RKO (cell line): ENCODE data around the gene FAM168A.

Experiments
- DNase-seq: peaks from one replicate; pipeline ENCODE4 v3.0.0-alpha.2; 2016; ENCODE audit warnings: low spot score

The FAM168A gene

DNA sequence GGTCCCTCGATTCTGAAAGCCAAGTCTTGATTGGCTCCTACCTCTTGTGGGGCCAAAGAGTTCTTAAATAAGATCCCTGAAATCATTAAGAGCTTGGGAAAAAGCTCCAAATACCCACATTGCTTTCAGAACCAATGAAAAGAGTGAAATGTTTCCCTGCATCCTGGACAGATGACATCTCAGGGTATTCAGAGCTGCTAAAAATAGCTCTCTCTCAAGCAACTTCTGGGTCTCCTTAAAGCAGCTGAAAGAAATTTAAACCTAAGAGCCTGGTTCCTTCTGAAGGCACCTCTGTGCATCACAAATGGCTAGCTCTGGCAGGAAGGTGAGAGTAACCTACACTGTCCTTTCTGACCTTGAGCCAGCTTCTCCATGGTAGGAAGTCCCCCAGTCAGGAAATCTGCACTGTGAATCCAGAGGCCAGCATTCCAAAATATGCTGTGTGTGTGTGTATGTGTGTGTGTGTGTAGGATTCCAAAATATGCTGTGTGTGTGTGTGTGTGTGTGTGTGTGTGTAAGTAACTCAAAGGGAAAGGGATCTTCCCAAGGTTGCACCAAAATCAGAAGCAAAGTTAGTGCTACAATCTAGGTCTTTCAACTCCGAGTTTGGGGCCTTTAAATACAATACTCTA, 171.6 kb downstream of the FAM168A start:
- no peak for DNase-seq

DNA sequence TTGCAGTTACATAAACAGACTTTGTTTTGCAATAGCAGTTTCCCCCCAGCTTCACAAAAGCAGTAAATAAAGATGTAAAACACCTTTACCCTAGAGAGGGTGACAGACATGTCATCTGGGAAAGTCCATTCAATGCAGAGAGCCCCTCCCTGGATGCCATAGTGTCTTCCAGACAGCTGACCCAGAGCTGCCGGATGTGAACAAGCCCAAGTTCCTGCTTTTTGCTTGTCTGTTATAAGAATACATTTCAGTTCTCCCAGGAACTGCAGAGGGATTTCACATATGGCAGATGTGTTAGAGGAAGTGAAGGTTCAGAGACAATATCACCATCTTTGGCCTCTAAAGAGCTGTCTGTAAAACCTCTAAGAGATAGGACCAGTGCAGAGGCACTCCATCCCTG, 172.8 kb downstream of the FAM168A start:
- DNase-seq: no peak

DNA sequence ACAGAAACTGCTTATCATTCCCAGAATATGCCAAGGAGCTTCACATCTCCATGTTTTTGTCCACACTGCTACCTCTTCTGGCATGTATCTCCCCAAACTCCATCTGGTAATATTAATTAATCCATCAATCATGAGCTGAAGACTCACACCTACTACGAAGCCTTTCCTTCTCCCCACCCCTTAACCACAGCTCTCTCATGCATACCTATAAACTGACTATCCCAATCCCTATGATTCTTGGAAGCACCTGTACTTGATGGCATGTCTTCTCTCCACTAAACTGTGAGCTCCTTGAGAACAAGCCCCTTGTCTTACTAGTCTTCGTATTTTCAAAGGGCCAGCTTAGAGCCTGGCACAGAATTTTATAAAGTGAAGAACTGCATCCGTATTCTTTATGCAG, 174.4 kb downstream of the FAM168A start:
- no peak for DNase-seq

DNA sequence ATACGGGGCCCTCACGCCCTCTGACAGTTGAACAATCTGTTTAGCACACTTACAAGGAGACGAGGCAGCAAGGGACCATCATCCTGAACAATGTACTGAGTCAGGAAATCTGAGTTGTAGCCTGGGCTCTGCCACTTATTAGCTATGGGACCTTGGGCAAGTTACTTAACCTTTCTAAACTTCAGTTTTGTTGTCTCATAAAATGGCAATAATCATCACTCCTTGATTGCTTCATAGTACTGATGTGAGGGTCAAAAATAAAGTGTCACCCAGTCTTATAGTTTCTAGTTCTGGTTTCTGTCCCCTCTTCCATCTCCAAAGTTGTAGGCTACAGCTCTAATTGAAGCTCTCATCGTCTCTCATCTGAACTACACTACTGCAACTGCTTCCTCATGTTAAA, 175.0 kb downstream of the FAM168A start:
- no peak for DNase-seq

DNA sequence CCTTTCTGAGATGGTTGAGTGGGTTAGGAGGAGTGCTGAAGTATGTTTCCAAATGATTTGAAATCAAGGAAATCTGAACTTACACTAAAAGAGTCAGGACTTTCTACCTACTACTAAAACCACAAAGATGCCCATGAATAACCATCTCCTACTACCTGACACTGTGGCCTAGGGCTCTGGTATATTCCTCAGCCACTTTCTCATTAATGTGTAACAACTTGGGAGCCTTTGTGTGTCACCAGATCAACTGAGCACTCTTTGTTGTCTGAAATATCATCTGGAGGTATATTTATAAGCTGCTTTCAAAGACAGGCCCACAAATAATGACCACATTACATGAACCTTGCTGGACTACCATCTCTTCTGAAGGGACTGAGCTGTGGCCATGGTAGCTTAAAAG, 177.8 kb downstream of the FAM168A start:
- DNase-seq: no peak

DNA sequence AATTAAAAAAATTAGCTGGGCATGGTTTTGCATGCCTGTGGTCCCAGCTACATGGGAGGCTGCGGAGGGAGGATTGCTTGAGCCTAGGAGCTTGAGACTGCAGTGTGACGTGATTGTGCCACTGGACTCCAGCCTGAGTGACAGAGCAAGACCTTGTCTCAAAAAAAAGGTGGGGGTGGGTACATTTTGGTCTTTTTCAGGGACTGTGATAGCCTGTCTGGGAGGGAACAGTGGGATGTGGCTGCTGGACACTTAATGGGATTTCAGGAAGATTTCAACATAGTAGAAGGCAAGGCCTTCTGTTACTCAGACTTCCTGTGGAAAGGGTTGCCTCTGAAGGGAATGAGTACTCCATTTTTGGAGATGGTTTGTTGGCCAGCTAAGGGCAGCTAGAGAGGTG, 181.1 kb downstream of the FAM168A start:
- DNase-seq: no peak

DNA sequence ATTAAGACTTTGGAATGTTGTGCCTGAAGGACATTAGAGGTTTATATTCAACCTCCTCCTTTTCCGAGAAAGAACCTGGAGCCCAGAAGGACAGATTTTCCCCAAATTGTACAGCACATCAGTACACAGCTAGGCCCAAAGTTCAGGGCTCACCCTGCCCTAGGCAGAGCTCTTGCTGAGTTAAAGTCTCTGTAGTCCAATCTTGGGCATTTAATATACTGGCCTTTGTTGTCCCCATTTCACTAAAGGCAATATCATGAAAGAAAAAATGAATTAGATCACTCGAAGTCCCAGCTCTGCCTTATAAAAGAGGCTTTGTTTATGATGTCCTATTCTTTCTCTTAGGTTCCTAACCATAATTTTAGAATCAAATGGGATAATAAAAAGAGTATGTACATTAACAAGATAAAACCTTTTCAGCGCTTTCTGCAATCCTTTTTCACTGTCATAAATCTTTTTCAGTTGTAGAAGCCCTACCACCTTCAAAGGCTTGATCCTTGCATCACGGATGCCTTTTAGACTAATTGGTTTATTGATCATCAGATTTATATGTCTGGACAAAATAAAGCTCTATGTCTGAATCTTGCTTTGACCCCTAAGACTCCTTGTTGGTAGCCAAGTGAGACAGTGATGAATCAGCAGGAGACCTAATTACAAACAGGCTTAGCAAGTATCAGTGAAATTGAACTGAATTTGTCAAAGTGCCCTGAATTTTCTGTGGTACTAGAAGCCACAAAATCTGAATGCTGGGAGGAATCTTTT, 181.9 kb downstream of the FAM168A start:
- DNase-seq: no peak

DNA sequence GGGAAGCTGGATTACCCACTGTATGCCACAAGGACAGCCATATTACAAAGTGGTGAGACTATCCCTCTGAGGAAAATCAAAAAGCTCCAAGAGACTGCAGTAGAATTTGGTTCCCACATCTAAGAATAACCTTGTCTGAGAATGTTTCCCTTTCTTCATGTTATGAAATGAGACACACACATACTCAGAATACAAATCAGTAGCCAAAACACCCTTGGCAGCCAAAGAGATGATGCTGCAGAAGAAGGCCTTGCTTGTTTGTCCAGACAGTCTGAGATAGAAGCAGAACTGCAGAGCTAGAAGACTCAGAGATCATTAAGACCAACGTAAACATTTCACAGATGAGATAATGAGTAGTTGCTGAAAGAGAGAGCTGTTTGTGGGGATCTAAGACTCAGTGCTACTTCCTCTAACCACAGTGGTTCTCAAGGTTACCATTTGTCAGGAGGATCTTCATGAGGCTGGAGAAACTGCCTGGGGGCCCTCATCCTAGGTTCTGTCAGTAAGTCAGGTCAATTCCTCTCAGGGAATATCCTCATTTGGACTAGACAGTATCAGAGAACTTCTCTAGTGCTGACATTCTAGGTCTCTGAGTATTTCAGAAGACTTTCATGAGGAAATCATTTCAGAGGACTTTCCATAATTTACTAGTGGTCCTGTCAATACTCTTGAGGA, 182.8 kb downstream of the FAM168A start:
- no peak for DNase-seq

DNA sequence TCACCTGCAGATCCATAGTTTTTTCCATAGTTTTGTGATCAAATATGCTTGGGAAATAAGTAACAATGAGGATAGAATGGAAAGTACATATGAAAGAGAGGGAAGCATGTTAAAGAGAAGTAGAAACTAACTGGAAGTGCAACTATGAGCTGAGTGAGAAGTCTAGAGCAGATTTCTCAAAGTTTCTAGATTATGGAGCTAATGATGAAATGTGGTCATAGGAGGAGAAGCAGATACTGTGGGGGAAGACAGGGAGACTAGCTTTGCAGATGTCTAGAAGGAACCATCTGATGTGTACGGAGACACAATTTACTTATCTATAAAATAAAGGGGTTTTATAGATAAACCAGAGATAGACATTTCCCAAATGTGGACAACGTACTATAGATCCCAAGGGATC, 184.7 kb downstream of the FAM168A start:
- no peak for DNase-seq

DNA sequence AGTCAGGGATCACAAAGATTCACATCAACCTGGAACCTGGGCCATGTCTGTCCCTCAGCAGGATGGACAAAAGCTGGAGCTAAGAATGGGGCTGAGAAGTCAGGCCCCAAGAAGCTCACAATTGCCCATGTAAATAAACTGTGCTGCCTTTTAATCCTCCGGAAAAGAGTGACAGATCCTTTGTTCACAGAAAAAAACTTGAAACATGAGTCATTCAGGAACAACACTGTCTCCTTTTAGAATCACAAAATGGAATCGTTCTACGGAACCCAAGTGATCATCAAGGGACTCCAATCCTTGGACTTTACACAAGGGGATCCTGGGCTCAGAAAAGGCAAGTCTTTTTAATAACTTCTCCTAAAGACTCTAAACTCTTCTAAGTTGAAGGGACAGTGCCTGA, 185.6 kb downstream of the FAM168A start:
- no peak for DNase-seq

DNA sequence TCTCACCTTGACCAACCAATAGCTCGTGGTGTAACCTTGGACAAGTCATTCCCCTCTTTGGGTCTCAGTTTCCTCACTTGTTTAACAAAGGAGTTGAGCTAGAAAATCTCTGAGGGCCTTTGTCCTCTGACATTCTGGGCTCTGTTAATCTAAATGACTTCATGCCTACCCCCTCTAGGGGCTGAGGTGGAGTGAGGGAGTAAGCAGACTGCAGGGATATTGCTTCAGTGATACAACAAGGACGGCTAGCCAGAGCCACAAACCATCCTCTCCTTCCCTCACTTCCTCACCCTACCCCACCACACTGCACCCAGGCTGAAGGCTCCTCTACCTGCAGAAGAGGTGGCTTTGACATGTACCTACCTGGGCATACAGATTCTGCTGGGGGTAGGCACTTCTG, 186.9 kb downstream of the FAM168A start:
- DNase-seq: no peak

DNA sequence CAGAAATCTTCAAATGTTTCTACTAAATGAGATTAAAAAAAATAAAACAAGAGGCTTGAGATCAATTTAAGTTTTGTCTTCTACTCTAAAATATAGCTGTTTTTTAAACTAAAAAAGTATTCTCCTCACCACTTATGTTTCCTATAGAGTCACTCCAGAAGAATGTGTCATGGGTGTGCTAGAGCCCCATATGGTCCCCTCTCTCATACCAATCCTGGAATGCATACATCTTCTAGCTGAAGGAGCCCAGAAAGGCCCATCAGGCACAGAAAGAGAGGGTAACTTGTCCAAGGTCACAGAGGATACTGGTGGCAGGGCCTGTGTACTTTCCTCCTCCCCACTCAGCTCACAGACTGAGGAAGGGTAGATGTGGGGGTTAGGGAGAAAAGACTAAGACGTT, 187.3 kb downstream of the FAM168A start:
- no peak for DNase-seq

DNA sequence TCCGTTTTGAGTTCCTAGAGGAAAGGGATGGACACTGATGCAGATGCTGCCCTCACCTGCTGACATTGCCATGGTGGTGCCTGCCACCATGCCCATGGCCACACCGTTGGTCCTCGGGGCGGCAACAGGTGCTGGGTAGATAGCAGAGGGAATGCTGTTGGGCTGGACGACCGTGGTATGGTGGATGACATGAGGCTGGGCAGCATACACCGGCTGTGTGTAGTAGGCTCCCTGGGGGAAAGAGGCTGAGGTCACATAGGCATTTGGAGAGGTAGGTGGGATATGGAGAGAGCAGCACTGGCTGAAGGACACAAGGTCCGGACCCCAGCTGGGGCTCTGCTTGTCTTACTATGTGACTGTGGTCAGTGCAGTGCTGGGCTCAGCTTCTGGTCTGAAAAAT, 188.5 kb downstream of the FAM168A start:
- DNase-seq: no peak

DNA sequence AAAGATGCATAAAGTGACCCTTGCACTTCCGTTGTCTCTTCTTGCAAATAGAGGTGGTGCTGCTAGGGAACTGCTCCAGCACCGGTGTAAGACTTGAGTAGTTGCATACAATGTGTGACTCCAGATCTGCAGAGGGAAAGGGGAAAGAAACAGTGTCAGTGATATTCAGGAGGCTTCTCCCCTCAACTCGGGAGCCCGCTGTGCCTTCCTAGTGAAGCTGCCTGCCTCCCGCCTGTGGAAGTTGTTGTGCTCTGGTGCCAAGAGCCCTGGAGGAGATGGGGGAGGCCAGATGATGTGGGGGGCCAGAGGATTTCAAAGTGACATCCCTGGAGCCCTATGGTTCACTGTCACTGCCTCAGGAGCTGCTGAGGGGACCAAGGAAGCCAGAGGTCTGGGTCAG, 191.3 kb downstream of the FAM168A start:
- DNase-seq: no peak

DNA sequence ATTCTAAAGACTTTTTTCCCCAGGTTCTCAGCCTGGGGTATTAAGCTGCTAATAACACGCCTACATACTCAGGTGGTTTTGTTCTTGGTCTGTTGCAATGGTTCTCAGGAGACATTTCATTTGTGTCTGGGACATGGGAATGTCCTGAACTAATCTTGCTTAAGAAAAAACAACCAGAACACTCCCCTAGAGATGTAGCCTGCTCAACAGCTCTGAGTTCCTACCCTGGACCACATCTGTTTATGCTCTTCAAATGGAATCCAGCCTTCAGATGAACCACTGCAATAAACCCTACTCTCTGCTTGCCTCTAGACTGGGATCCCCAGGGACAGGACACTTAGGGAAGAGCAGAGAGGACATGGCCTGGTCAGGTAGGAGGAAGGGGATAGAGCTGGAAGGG, 191.8 kb downstream of the FAM168A start:
- no peak for DNase-seq

DNA sequence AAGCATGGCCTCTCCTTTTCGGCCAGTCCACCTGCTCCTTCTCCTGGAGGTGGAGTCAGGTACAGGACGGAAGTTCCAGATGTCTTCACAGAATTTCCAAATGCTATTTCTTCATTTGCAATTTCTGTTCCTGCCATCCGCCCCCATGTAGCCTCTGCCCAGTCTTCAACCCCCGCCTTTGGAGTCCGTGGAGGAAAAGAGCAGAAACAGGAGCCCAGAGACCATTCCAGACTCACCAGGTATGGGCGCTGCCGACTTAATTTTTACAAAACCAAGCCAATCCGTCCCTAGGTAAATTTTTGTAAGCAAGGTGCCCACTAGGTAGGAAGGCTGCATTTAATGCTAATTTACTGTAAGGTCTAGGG, 192.8 kb downstream of the FAM168A start:
- no peak for DNase-seq

DNA sequence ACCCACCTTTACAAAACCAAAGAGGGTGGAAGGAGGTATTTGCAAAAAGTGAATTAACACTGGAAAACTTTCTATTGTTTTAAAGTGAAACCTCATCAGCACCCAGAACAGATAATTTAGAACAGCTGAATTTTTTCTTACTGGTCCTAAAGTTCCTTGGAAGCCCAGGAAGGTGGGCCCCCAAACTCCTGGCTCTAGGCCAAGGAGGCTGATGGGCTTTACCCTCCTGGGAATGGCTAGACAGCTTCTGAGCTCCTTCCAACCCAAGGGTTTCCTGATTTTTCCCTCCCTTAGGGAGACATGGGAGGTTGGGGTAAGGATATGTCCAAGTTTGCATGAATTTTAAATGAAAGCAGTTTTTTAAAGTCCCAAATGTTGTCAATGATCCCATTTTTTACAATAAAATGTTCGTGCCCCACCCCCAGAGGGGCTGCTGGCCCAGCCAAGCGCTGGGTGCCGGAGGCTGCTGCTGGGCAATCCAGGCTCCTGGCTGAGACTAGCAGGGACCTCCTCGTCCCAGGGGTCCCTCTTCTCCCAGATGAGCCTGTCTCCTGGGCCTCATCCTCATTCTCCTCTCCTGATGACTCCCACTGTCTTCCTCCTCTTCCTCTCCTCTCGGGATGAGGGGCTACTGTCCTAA, 193.3 kb downstream of the FAM168A start:
- no peak for DNase-seq

DNA sequence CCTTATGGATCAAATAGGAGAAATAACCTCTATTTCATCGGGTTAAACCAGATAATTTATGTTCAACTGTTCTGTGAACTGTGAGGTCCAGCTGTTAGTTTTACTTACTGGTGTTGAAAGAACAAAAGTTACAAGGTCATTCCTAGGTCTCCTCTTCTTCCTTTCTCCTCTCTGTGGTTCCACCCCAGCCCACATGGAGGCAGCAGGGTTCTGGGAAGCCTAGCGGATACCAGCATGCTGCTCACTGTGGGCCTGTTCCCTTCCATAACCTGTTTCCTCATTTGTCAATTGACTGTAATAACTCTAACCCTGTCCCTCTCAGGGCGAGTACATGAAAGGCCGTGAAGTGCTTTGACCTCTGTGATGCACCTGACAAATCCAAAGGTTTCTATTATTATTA, 193.9 kb downstream of the FAM168A start:
- DNase-seq: peak; percentile 49

DNA sequence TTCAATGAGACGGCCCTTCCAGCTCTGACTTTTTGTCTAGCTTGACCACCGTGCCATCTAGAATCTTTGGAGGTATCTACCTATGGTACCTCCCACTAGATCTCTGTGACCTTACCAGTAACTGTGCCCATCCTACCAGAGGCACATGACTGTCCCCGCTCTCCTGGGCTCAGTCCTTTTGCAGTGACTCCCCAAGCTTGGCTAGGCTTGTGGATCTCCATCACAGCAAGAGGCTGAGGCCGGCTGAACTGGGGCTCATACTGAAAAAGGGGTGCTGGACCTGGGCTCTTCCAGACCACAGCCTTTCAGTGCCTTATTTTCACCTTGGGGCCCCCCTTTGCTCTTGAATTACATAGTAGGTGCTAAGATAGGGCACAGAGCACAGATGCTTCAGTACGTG, 194.4 kb downstream of the FAM168A start:
- DNase-seq: no peak

DNA sequence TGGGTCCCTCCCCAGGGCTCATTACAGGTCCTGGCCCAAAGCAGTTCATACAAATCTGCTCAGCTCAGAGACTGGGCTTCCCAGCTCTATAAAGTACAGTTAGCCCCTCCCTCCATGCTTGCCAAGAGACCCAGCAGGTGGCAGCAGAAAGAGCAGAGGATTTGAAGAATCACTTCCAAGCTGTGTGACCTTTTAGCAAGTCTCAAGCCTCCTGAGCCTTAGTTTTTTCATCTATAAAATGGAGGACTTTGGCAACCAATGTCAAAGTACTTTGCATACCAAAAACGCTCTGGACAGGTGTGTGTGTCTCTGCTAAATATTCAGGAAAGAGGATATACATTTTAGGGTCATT, 195.1 kb downstream of the FAM168A start:
- DNase-seq: peak; percentile 10

DNA sequence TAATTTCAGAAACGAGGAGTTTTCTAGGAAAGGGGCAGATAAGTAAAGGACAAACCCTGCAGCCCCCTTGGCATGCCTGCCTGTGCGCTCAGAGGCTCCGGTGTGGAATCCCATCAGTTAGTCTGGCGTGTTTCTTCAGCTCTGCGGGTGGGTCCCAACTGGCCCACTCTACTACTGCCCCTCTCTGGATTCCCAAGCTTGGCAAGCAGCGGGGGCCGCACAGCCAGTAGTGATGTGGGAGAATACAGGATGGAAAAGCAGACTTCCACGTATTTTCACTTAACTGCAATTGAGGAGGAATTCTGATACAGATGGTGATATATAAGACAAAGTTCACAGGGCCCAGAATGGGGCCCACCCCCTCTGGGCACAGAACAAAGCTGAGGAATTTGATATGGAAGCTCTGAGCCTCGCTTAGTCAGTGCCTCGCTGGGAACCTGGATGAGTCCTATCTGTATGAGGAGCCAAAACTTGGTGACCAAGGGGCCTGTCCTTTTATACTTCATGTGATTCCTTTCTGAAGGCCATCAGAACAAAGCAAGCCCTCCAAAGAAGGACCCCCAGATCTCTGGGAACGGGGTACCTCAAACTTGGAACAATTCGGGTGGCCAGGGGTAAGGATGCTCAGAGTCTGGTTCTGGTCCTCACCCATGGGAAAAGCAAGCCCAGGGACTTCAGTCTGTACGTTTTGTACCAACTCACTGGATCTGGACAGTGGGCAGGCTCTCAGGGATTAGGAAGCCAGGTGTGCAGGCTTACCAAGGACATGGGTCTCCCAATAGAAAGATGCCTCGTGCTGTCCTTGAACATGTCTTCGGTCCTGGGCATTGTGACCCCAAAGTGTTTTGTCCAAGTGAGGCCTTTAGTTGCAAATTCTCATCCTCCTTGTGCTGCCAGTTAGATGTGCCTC, 195.7 kb downstream of the FAM168A start:
- DNase-seq: no peak
